ENCODE measurements around the gene FAIM2.

The FAIM2 gene

DNA sequence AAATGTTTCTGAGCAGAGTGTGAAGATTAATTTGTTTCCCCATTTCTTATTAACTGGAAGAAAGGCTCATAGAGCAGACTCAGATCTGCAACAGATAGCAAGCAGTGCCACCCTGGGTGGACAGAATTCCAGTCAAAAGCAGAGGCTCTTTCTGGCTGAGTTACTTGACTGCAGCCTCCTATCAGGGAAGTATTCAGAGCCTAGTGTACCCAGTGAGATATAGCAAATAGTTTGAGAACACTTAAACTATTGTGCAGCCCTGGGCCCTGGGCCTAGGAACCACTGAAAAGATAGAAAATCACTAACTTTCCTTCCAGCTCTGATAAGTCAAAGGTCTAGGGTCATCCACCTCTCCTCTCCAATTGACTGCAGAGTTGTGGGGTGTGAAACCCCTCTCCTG lies 35.6 kb upstream of the FAIM2 start:
- DNase-seq (ENCODE audit: low read depth), result no peak

GRCh38 chr12:49937639-49938300 lies 34.1 kb upstream of the FAIM2 start:
- no peak for DNase-seq (ENCODE audit: low read depth)

DNA sequence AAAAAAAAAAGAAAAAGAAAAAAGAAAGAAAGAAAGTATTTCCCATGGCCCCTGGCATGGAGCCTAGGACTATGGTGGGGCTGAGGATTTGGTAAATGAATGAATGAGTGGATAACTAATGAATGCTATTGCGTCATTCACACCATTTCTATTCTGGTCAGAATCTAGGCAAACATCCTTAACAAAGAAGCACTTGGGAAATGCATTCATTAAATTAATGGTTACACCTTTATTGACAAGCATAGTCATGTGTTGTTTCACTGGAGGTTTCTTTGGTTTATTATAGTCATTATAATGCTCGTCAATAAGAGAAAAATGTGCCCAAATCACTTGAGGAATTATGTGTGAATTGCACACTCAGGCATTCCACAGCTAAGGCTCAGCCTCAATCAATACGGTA lies 33.2 kb upstream of the FAIM2 start:
- DNase-seq (ENCODE audit: low read depth), result no peak

DNA sequence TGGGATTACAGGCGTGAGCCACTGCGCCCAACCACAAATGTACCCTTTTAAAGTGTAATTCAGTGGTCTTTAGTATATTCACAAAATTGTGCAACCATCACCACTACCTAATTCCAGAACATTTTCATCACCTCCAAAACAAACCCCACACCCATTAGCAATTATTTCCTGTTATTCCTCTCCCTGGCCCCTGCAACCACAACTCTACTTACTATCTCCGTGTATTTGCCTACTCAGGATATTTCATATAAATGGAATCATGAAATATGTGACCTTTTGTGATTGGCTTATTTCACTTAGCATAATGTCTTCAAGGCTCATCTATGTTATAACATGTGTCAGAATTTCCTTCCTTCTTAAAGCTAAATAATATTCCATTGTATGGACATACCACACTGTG lies 30.8 kb upstream of the FAIM2 start:
- DNase-seq (ENCODE audit: low read depth), result no peak

- DNase-seq (ENCODE audit: low read depth), result no peak
These were observed 30.1 kb upstream of the FAIM2 start for GRCh38 chr12:49933796-49934195.

GRCh38 chr12:49932533-49933130 lies 28.9 kb upstream of the FAIM2 start:
- DNase-seq (ENCODE audit: low read depth), result no peak

- DNase-seq (ENCODE audit: low read depth), result no peak
These were observed 28.3 kb upstream of the FAIM2 start for GRCh38 chr12:49932023-49932422.

DNA sequence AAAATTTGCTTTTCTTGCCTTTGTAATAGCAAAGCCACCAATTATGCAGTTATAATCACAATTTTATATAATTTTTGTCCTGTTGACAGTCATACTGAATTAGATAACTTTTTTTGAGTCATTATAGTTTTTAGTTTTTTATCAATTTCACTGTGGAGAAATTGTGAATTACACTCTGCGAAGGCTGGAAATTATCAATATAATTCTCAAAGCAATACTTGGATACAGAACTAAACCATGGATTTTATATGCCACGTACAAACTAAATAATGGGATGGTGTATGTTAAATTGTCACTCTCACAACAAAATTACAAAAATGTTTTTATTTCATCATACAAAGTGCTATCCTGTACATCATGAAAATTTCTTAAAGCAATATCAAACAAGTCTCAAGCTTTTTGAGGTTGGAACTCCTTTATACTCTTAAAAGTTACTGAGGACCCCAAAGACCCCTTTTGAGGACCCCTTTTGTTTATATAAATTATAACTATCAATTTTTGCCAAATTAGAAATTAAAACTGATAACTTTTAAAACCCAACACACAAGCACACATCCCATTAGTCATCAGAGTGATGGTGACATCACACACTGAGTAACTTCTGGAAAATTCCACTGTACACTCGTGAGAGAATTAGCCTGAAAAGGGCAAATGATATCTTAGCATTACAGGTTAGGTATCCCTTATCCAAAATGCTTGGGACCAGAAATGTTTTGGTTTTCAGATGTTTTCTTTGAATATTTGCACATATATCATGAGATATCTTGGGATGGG lies 27.0 kb upstream of the FAIM2 start:
- DNase-seq (ENCODE audit: low read depth), result no peak

- DNase-seq (ENCODE audit: low read depth), result no peak
These were observed 25.9 kb upstream of the FAIM2 start for GRCh38 chr12:49929581-49929980.

DNA sequence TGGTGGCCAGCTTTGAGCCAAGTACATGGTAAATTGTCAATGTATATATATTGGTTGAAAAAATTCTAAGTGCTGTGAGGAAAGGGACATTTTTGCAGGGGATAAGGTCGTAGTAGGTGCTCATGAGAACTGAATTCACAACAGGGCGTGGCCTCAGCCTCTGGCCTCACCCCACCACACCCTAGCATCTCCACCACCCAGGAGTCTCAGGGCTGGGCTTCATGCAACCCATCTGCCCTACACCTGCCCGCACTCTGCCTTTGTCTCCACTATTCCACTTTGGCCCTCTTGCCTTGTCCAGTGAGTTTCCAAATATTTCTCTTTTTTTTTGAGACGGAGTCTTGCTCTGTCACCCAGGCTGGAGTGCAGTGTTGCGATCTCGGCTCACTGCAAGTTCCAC lies 24.8 kb upstream of the FAIM2 start:
- no peak for DNase-seq (ENCODE audit: low read depth)

DNA sequence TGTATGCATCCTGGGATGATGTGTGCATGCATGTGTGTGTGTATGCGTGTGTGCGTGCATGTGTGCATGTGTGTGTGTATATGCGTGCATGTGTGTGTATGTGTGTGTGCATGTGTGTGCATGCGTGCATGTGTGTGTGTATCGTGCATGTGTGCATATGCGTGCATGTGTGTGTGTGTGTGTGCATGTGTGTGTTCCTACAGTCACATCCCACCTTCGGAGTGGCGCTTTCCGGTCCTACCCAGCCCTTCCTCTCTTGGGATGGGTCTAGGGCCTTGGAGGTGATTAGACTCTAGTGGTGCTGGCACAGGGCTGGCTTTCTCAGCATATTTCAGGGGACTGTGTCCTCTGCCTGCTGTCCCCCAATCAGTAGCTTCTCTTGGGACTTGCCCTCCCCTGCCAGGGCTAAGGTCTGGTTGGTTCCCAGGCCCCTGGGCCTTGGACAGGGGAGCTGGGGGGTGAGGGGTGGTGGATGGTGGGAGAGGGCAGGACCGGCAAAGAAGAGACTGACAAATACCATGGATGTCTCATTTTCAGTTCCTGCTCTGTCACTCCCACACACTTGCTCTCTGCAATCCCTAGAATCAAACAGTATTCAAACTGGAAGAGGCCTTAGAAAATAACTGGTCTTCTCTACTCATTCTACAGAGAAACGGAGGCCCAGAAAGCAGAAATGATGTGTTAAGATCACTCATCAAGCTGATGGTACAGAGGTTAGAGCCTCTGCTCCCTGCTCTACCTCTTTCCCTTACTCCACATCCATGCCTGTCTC lies 21.9 kb upstream of the FAIM2 start:
- no peak for DNase-seq (ENCODE audit: low read depth)

DNA sequence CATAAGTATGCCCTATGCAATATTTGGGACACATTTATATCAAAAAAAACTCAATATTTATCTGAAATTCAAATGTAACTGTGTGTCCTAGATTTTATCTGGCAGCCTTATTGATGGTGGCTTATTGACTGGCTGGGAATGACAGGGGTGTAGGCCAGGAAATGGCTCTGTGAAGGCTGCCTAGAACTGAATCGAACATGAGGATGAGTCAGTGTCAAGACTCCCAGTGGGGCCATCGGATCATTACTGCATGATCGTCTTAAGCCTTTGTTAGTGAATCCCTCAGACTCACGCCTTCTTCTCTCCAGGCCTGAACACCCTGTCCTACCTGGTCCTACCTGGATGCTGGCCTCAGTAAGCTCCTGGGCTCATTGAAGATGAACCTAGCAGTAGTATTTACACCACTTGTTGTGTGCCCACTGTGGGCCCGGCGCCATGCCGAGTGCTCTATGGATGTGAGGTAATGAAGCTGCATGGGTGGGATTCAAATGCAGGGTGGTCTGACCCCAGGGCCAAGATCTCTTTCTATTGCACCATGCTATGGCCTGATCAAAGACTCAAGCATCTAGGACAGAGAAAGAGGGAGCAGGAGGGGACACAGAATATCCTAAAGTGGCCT lies 21.0 kb upstream of the FAIM2 start:
- no peak for DNase-seq (ENCODE audit: low read depth)

GRCh38 chr12:49923880-49924556 lies 20.3 kb upstream of the FAIM2 start:
- DNase-seq (ENCODE audit: low read depth), result no peak

GRCh38 chr12:49923035-49923644 lies 19.4 kb upstream of the FAIM2 start:
- DNase-seq (ENCODE audit: low read depth), result no peak

- DNase-seq (ENCODE audit: low read depth), result no peak
These were observed 18.8 kb upstream of the FAIM2 start for GRCh38 chr12:49922349-49923034.

- DNase-seq (ENCODE audit: low read depth), result no peak
These were observed 18.2 kb upstream of the FAIM2 start for GRCh38 chr12:49921936-49922335.

DNA sequence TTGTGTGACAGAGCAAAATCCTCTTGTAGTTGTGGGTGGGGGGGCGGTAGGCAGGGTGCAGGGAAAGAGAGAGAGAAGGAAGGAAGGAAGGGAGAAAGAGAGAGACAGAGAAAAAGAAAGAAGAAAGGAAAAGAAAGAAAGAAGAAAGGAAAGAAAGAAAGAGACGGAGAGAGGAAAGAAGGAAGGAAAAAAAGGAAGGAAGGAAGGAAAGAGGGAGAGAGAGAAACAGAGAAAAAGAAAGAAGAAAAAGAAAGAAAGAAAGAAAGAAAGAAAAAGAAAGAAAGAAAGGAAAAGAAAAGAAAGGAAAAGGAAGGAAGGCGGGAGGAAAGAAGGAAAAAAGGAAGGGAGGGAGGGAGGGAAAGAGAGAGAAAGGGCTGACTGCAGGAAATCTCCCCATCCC lies 17.6 kb upstream of the FAIM2 start:
- DNase-seq (ENCODE audit: low read depth), result no peak

DNA sequence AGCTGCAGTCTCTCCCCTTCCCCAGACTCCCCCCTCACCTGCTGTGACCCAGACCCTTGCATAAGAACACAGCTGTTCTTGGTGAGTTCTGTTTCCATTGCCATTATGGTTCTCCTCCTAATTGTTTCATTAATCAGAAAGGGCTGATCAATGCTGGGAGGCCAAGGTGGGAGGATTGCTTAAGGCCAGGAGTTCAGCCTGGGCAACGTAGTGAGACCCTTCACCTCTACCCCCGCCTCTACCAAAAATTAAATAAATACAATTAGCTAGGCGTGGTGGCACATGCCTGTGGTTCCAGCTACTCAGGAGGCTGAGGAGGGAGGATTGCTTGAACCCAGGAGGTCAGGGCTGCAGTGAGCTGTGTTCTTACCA lies 17.2 kb upstream of the FAIM2 start:
- no peak for DNase-seq (ENCODE audit: low read depth)

GRCh38 chr12:49920241-49920914 lies 16.7 kb upstream of the FAIM2 start:
- DNase-seq (ENCODE audit: low read depth), result no peak

- no peak for DNase-seq (ENCODE audit: low read depth)
These were observed 14.1 kb upstream of the FAIM2 start for GRCh38 chr12:49917788-49918173.

Data from stimulated activated CD8-positive, alpha-beta memory T cell treated with anti-CD3 and anti-CD28 coated beads, Interleukin-12 subunit alpha, Interleukin-12 subunit beta, amount 100 ng/mL, for 1 hour (primary cell).